ENCODE data around the gene FGFR3. TPM values are rescaled to one million over a fixed set of nuclear protein-coding genes. Genes with fewer than 3 reads are reported as not detected.

FGFR3 gene
- total RNA-seq, 4 donors from 2014 or later, result 56.2 to 209 (median 110) TPM

- Histone ChIP-seq H3K36me3 (no peaks in the 10 kb centered on the region), H3K27me3 (peaks cover 25% of the 10 kb centered on the region), H3K4me3 (no peak overlapping the region), H3K4me1 (peaks cover 9 to 15% (median 14%) of the 10 kb centered on the region in 4 donors), H3K9me3 (no peaks in the 10 kb centered on the region), H3K27ac (no peak overlapping the region)
- TF ChIP-seq EP300 (IDR thresholded peaks at IDR 0.05; ENCODE audit: low read depth) (no peak), CTCF (IDR thresholded peaks at IDR 0.05) (no peak), POLR2AphosphoS5 (IDR thresholded peaks at IDR 0.05) (no peak), POLR2A (IDR thresholded peaks at IDR 0.05) (no peak)
- 80 to 86% methylated on average over 1 to 19 of the region's 19 CpGs for WGBS, 2 donors (ENCODE audit: low coverage in 1 of 2)
- no peak for DNase-seq
- in situ Hi-C loops (cut with MboI; ENCODE audit: low pct_ligation_motif_present in 1 of 4, low pct_unique_long_range_greater_than_20kb in 1 of 4, low sequenced_read_pairs in 3 of 4) (loop anchor here in 1 of 4 donors (10.0 kb wide), 1 partner anchor 56 kb away; no protein-coding TSS in a partner anchor), intact Hi-C loops (cut with DNase I; ENCODE audit: low total_unique reads) (no loop called here)
These were observed 33.8 kb upstream of the FGFR3 start for GRCh38 chr4:1759170-1759817.

GRCh38 chr4:1759818-1760223 lies 33.3 kb upstream of the FGFR3 start:
- no peaks in the 10 kb centered on the region for H3K9me3 ChIP-seq
- WGBS, 2 donors (ENCODE audit: low coverage in 1 of 2), result 60% methylated on average over 11 of the region's 13 CpGs; no CpG with 5 or more reads in 1 of the 2 donors
- intact Hi-C loops (cut with DNase I; ENCODE audit: low total_unique reads) (no loop called here), in situ Hi-C loops (cut with MboI; ENCODE audit: low pct_ligation_motif_present in 1 of 4, low pct_unique_long_range_greater_than_20kb in 1 of 4, low sequenced_read_pairs in 3 of 4) (loop anchor here in 1 of 4 donors (10.0 kb wide), 1 partner anchor 55 kb away; no protein-coding TSS in a partner anchor)
- H3K4me3 ChIP-seq, result no peak overlapping the region
- peaks cover 30% of the 10 kb centered on the region for H3K27me3 ChIP-seq
- no peaks in the 10 kb centered on the region for H3K36me3 ChIP-seq
- no peak for TF ChIP-seq POLR2AphosphoS5 (IDR thresholded peaks at IDR 0.05)
- no peak overlapping the region for H3K27ac ChIP-seq
- H3K4me1 ChIP-seq, result peaks cover 9 to 16% (median 14%) of the 10 kb centered on the region in 4 donors
- DNase-seq, result no peak

- peaks cover 38% of the 10 kb centered on the region for H3K27me3 ChIP-seq
- H3K4me1 ChIP-seq, result peaks cover 9 to 16% (median 14%) of the 10 kb centered on the region in 4 donors
- WGBS, 2 donors (ENCODE audit: low coverage in 1 of 2), result 20% methylated on average over 7 of the region's 25 CpGs; no CpG with 5 or more reads in 1 of the 2 donors
- H3K4me3 ChIP-seq, result no peak overlapping the region
- TF ChIP-seq POLR2A (IDR thresholded peaks at IDR 0.05), result no peak
- no peak for TF ChIP-seq EP300 (IDR thresholded peaks at IDR 0.05; ENCODE audit: low read depth)
- no peak for TF ChIP-seq CTCF (IDR thresholded peaks at IDR 0.05)
- no peak for TF ChIP-seq POLR2AphosphoS5 (IDR thresholded peaks at IDR 0.05)
- no peak for DNase-seq
- H3K36me3 ChIP-seq, result no peaks in the 10 kb centered on the region
- intact Hi-C loops (cut with DNase I; ENCODE audit: low total_unique reads), result no loop called here
- no peaks in the 10 kb centered on the region for H3K9me3 ChIP-seq
- in situ Hi-C loops (cut with MboI; ENCODE audit: low pct_ligation_motif_present in 1 of 4, low pct_unique_long_range_greater_than_20kb in 1 of 4, low sequenced_read_pairs in 3 of 4), result no loop called here
- no peak overlapping the region for H3K27ac ChIP-seq
These were observed 32.5 kb upstream of the FGFR3 start for GRCh38 chr4:1760521-1761071.

- peaks cover 44% of the 10 kb centered on the region for H3K27me3 ChIP-seq
- TF ChIP-seq POLR2AphosphoS5 (IDR thresholded peaks at IDR 0.05), result no peak
- TF ChIP-seq POLR2A (IDR thresholded peaks at IDR 0.05), result no peak
- TF ChIP-seq EP300 (IDR thresholded peaks at IDR 0.05; ENCODE audit: low read depth), result no peak
- TF ChIP-seq CTCF (IDR thresholded peaks at IDR 0.05), result no peak
- H3K9me3 ChIP-seq, result no peaks in the 10 kb centered on the region
- in situ Hi-C loops (cut with MboI; ENCODE audit: low pct_ligation_motif_present in 1 of 4, low pct_unique_long_range_greater_than_20kb in 1 of 4, low sequenced_read_pairs in 3 of 4) (no loop called here), intact Hi-C loops (cut with DNase I; ENCODE audit: low total_unique reads) (no loop called here)
- DNase-seq, result no peak
- no peak overlapping the region for H3K27ac ChIP-seq
- H3K4me1 ChIP-seq, result peaks cover 9 to 16% (median 14%) of the 10 kb centered on the region in 4 donors
- WGBS, 2 donors (ENCODE audit: low coverage in 1 of 2), result 45% methylated on average over 23 of the region's 32 CpGs; no CpG with 5 or more reads in 1 of the 2 donors
- no peak overlapping the region for H3K4me3 ChIP-seq
- no peaks in the 10 kb centered on the region for H3K36me3 ChIP-seq
These were observed 31.9 kb upstream of the FGFR3 start for GRCh38 chr4:1761130-1761689.
